ENCODE data around the gene EIPR1. TPM values are rescaled to one million over a fixed set of nuclear protein-coding genes. Genes with fewer than 3 reads are reported as not detected.

EIPR1 gene
- total and polyA plus RNA-seq, 2 experiments from 2014 or later: 17.4 to 46.3 TPM

GRCh38 chr2:3280683-3281520, 96.7 kb downstream of the EIPR1 start:
- Histone ChIP-seq H3K36me3 (ENCODE audit: insufficient read depth) (no peaks in the 10 kb centered on the region), H3K27ac (ENCODE audit: low read depth) (no peak overlapping the region), H2AFZ (no peak overlapping the region), H3K9me2 (ENCODE audit: insufficient read depth) (no peaks in the 10 kb centered on the region), H4K20me1 (replicated peaks; ENCODE audit: insufficient read depth) (peaks cover 3% of the 10 kb centered on the region; the same call in 1 of the 2 replicates), H3K4me3 (no peak overlapping the region), H3F3A (replicated peaks; ENCODE audit: low read depth) (no peaks in the 10 kb centered on the region), H3K4me1 (ENCODE audit: insufficient read depth) (no peaks in the 10 kb centered on the region), H3K79me2 (replicated peaks; ENCODE audit: insufficient read depth) (peaks cover 5% of the 10 kb centered on the region), H3K27me3 (ENCODE audit: insufficient read depth) (no peaks in the 10 kb centered on the region), H3K4me2 (no peak overlapping the region)
- Mint-ChIP-seq H3K27ac (peak overlapping the region; percentile 76; the same call in 1 of the 2 replicates), H3K4me3 (no peak overlapping the region), H3K27me3 (ENCODE audit: insufficient read depth, low read depth, poor library complexity) (peaks cover 3% of the 10 kb centered on the region), H3K9me3 (peaks cover 3% of the 10 kb centered on the region; the same call in 1 of the 3 replicates), H3K4me1 (peaks cover 21% of the 10 kb centered on the region), H3K36me3 (ENCODE audit: low read depth) (peaks cover 6% of the 10 kb centered on the region; the same call in 2 of the 3 replicates)
- ATAC-seq (no peak), DNase-seq (ENCODE audit: low spot score) (no peak)
- TF ChIP-seq, protein P1, sequence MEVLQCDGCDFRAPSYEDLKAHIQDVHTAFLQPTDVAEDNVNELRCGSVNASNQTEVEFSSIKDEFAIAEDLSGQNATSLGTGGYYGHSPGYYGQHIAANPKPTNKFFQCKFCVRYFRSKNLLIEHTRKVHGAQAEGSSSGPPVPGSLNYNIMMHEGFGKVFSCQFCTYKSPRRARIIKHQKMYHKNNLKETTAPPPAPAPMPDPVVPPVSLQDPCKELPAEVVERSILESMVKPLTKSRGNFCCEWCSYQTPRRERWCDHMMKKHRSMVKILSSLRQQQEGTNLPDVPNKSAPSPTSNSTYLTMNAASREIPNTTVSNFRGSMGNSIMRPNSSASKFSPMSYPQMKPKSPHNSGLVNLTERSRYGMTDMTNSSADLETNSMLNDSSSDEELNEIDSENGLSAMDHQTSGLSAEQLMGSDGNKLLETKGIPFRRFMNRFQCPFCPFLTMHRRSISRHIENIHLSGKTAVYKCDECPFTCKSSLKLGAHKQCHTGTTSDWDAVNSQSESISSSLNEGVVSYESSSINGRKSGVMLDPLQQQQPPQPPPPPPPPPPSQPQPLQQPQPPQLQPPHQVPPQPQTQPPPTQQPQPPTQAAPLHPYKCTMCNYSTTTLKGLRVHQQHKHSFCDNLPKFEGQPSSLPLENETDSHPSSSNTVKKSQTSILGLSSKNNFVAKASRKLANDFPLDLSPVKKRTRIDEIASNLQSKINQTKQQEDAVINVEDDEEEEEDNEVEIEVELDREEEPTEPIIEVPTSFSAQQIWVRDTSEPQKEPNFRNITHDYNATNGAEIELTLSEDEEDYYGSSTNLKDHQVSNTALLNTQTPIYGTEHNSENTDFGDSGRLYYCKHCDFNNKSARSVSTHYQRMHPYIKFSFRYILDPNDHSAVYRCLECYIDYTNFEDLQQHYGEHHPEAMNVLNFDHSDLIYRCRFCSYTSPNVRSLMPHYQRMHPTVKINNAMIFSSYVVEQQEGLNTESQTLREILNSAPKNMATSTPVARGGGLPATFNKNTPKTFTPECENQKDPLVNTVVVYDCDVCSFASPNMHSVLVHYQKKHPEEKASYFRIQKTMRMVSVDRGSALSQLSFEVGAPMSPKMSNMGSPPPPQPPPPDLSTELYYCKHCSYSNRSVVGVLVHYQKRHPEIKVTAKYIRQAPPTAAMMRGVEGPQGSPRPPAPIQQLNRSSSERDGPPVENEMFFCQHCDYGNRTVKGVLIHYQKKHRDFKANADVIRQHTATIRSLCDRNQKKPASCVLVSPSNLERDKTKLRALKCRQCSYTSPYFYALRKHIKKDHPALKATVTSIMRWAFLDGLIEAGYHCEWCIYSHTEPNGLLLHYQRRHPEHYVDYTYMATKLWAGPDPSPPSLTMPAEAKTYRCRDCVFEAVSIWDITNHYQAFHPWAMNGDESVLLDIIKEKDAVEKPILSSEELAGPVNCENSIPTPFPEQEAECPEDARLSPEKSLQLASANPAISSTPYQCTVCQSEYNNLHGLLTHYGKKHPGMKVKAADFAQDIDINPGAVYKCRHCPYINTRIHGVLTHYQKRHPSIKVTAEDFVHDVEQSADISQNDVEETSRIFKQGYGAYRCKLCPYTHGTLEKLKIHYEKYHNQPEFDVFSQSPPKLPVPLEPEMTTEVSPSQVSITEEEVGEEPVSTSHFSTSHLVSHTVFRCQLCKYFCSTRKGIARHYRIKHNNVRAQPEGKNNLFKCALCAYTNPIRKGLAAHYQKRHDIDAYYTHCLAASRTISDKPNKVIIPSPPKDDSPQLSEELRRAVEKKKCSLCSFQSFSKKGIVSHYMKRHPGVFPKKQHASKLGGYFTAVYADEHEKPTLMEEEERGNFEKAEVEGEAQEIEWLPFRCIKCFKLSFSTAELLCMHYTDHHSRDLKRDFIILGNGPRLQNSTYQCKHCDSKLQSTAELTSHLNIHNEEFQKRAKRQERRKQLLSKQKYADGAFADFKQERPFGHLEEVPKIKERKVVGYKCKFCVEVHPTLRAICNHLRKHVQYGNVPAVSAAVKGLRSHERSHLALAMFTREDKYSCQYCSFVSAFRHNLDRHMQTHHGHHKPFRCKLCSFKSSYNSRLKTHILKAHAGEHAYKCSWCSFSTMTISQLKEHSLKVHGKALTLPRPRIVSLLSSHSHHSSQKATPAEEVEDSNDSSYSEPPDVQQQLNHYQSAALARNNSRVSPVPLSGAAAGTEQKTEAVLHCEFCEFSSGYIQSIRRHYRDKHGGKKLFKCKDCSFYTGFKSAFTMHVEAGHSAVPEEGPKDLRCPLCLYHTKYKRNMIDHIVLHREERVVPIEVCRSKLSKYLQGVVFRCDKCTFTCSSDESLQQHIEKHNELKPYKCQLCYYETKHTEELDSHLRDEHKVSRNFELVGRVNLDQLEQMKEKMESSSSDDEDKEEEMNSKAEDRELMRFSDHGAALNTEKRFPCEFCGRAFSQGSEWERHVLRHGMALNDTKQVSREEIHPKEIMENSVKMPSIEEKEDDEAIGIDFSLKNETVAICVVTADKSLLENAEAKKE (CRISPR knock-in tag; IDR thresholded peaks at IDR 0.05): no peak
- TF ChIP-seq CREB1 (CRISPR knock-in tag; IDR thresholded peaks at IDR 0.05; ENCODE audit: low read depth): no peak
- TF ChIP-seq NANOG (IDR thresholded peaks at IDR 0.05; ENCODE audit: borderline replicate concordance): no peak
- TF ChIP-seq, protein P2, sequence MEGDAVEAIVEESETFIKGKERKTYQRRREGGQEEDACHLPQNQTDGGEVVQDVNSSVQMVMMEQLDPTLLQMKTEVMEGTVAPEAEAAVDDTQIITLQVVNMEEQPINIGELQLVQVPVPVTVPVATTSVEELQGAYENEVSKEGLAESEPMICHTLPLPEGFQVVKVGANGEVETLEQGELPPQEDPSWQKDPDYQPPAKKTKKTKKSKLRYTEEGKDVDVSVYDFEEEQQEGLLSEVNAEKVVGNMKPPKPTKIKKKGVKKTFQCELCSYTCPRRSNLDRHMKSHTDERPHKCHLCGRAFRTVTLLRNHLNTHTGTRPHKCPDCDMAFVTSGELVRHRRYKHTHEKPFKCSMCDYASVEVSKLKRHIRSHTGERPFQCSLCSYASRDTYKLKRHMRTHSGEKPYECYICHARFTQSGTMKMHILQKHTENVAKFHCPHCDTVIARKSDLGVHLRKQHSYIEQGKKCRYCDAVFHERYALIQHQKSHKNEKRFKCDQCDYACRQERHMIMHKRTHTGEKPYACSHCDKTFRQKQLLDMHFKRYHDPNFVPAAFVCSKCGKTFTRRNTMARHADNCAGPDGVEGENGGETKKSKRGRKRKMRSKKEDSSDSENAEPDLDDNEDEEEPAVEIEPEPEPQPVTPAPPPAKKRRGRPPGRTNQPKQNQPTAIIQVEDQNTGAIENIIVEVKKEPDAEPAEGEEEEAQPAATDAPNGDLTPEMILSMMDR (conservative IDR thresholded peaks at IDR 0.05; ENCODE audit: low read depth in 2 of 2): no peak
- no peak for TF ChIP-seq ETS1 (IDR thresholded peaks at IDR 0.05)
- no peak for TF ChIP-seq EZH2phosphoT487 (IDR thresholded peaks at IDR 0.05; ENCODE audit: unreplicated experiment)
- TF ChIP-seq JUNB (IDR thresholded peaks at IDR 0.05; ENCODE audit: unreplicated experiment): no peak
